Loucy (cell line): ENCODE results near the gene ADGRB3.

Experiments
- H2AFZ ChIP-seq: fragments of 200-600 bp; sonication (generic); 2 replicates; pipeline ENCODE4 v1.6.0; 2016; ENCODE audit warnings: antibody characterized with exemption, mild to moderate bottlenecking, low read length, moderate library complexity
- H3F3A ChIP-seq: fragments of 200-600 bp; 2 replicates; pipeline ENCODE4 v1.6.0; 2016; ENCODE audit warnings: antibody characterized with exemption, low read depth, mild to moderate bottlenecking
- H3K27me3 ChIP-seq: fragments of 200-600 bp; sonication (generic); 2 replicates; pipeline ENCODE4 v1.6.1; 2014; ENCODE audit warnings: low read length, mild to moderate bottlenecking; ENCODE audit not compliant: insufficient read depth, poor library complexity, severe bottlenecking
- H3K36me3 ChIP-seq: fragments of 200-600 bp; sonication (generic); 2 replicates; pipeline ENCODE4 v1.6.1; 2016; ENCODE audit warnings: low read length; ENCODE audit not compliant: insufficient read depth
- H3K4me1 ChIP-seq: fragments of 200-600 bp; sonication (generic); 2 replicates; pipeline ENCODE4 v1.5.1; 2014; ENCODE audit warnings: low read length, mild to moderate bottlenecking; ENCODE audit not compliant: insufficient read depth, poor library complexity, severe bottlenecking
- H3K4me2 ChIP-seq: fragments of 200-600 bp; sonication (generic); 2 replicates; pipeline ENCODE4 v1.6.0; 2014; ENCODE audit warnings: antibody characterized with exemption, low read length, low read depth, mild to moderate bottlenecking; ENCODE audit not compliant: poor library complexity, severe bottlenecking
- H3K4me3 ChIP-seq: fragments of 200-600 bp; sonication (generic); 2 replicates; pipeline ENCODE4 v1.5.1; 2014; ENCODE audit warnings: low read length, mild to moderate bottlenecking, mixed read lengths; ENCODE audit not compliant: poor library complexity, severe bottlenecking
- H3K79me2 ChIP-seq: fragments of 200-600 bp; sonication (generic); 2 replicates; pipeline ENCODE4 v1.6.1; 2014; ENCODE audit warnings: low read length; ENCODE audit not compliant: insufficient read depth
- H3K9ac ChIP-seq: fragments of 200-600 bp; sonication (generic); 2 replicates; pipeline ENCODE4 v1.6.0; 2014; ENCODE audit warnings: mild to moderate bottlenecking, low read depth, low read length, moderate library complexity; ENCODE audit not compliant: poor library complexity, severe bottlenecking
- H3K9me2 ChIP-seq: fragments of 200-600 bp; sonication (generic); replicated peaks from 2 replicates; pipeline ENCODE4 v1.6.1; 2016; ENCODE audit warnings: low read depth, low read length, mixed read lengths
- H3K9me3 ChIP-seq: fragments of 200-600 bp; sonication (generic); 2 replicates; pipeline ENCODE4 v1.6.1; 2014; ENCODE audit warnings: mild to moderate bottlenecking, antibody characterized with exemption, low read length, low read depth; ENCODE audit not compliant: insufficient read depth
- H4K20me1 ChIP-seq: fragments of 200-600 bp; sonication (generic); 2 replicates; pipeline ENCODE4 v1.6.0; 2014; ENCODE audit warnings: antibody characterized with exemption, low read length, mild to moderate bottlenecking; ENCODE audit not compliant: insufficient read depth, poor library complexity, severe bottlenecking
- EZH2phosphoT487 ChIP-seq: fragments of 200-600 bp; IDR thresholded peaks from 2 replicates; pipeline ENCODE4 v1.6.1; 2018; ENCODE audit warnings: antibody characterized with exemption, mild to moderate bottlenecking, moderate library complexity, borderline replicate concordance
- TF ChIP-seq, protein P1 (sequence below): fragments of 200-600 bp; sonication (generic); conservative IDR thresholded peaks from 2 replicates; pipeline ENCODE4 v1.5.1; 2014; ENCODE audit warnings: mild to moderate bottlenecking, antibody characterized with exemption, low read length

The ADGRB3 gene

GRCh38 chr6:68653706-68654089, 18.6 kb downstream of the ADGRB3 start:
- Histone ChIP-seq H3F3A (no peaks in the 10 kb centered on the region), H2AFZ (no peak overlapping the region), H3K9me3 (no peaks in the 10 kb centered on the region), H3K9me2 (no peaks in the 10 kb centered on the region), H3K9ac (no peak overlapping the region), H3K27me3 (no peaks in the 10 kb centered on the region), H3K4me3 (no peak overlapping the region), H3K4me1 (no peaks in the 10 kb centered on the region), H3K36me3 (no peaks in the 10 kb centered on the region), H4K20me1 (no peaks in the 10 kb centered on the region), H3K4me2 (no peak overlapping the region), H3K79me2 (no peaks in the 10 kb centered on the region)
- TF ChIP-seq, protein P1, sequence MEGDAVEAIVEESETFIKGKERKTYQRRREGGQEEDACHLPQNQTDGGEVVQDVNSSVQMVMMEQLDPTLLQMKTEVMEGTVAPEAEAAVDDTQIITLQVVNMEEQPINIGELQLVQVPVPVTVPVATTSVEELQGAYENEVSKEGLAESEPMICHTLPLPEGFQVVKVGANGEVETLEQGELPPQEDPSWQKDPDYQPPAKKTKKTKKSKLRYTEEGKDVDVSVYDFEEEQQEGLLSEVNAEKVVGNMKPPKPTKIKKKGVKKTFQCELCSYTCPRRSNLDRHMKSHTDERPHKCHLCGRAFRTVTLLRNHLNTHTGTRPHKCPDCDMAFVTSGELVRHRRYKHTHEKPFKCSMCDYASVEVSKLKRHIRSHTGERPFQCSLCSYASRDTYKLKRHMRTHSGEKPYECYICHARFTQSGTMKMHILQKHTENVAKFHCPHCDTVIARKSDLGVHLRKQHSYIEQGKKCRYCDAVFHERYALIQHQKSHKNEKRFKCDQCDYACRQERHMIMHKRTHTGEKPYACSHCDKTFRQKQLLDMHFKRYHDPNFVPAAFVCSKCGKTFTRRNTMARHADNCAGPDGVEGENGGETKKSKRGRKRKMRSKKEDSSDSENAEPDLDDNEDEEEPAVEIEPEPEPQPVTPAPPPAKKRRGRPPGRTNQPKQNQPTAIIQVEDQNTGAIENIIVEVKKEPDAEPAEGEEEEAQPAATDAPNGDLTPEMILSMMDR = no peak
- TF ChIP-seq EZH2phosphoT487 = no peak

GRCh38 chr6:68654134-68654533, 19.1 kb downstream of the ADGRB3 start:
- TF ChIP-seq, protein P1 = no peak
- Histone ChIP-seq H3K4me1 (no peaks in the 10 kb centered on the region), H3K9ac (no peak overlapping the region)

DNA sequence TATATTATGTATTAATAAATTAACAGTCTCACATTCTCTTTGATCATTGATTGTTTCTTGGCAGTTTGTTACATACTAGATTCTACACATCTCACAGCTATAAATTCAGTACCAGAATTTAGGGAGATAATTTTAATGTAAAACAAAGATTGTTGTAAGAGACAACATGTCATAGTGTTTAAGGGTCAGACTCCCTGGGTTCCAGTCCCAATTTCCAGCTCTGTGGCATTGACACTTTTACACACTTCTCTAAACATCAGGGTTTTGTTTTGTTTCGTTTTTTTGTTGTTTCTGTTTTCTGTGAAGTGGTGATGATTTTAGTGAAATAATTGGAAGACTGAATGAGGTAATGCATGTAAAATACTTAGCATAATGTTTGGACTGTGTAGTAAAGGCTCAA, 19.9 kb downstream of the ADGRB3 start:
- no peak for TF ChIP-seq EZH2phosphoT487
- TF ChIP-seq, protein P1 = no peak
- Histone ChIP-seq H3K79me2 (no peaks in the 10 kb centered on the region), H3F3A (no peaks in the 10 kb centered on the region)

More at GRCh38 chr6:68654134-68654533, 19.1 kb downstream of the ADGRB3 start:
- no peaks in the 10 kb centered on the region for H4K20me1 ChIP-seq
- H3K27me3 ChIP-seq = no peaks in the 10 kb centered on the region
- no peaks in the 10 kb centered on the region for H3K9me2 ChIP-seq
- H3K4me2 ChIP-seq = no peak overlapping the region
- H3K79me2 ChIP-seq = no peaks in the 10 kb centered on the region
- H3K9me3 ChIP-seq = no peaks in the 10 kb centered on the region
- H2AFZ ChIP-seq = no peak overlapping the region
- no peak overlapping the region for H3K4me3 ChIP-seq
- H3F3A ChIP-seq = no peaks in the 10 kb centered on the region
- no peaks in the 10 kb centered on the region for H3K36me3 ChIP-seq

More for the DNA sequence above, 19.9 kb downstream of the ADGRB3 start:
- no peaks in the 10 kb centered on the region for H3K27me3 ChIP-seq
- H3K9me2 ChIP-seq = no peaks in the 10 kb centered on the region
- no peaks in the 10 kb centered on the region for H3K36me3 ChIP-seq
- H3K9me3 ChIP-seq = no peaks in the 10 kb centered on the region
- H3K9ac ChIP-seq = no peak overlapping the region
- H3K4me3 ChIP-seq = no peak overlapping the region
- no peak overlapping the region for H2AFZ ChIP-seq
- H4K20me1 ChIP-seq = no peaks in the 10 kb centered on the region
- no peaks in the 10 kb centered on the region for H3K4me1 ChIP-seq
- no peak overlapping the region for H3K4me2 ChIP-seq
